ENCODE measurements around the gene ZSCAN29.

ZSCAN29 gene

GRCh38 chr15:43329960-43330779 lies 40.7 kb downstream of the ZSCAN29 start, which contains the start of gene LCMT2:
LCMT2 (minus strand) TSS chr15:43330573; CDS start chr15:43330489, 84 bp downstream.
- peak within 1 kb of the TSS; percentile 99 for H3K27ac Mint-ChIP-seq
- peaks cover 50% of the 10 kb centered on the region for H3K36me3 Mint-ChIP-seq (ENCODE audit: low read depth)
- peaks cover 17% of the 10 kb centered on the region for H3K27me3 Mint-ChIP-seq (ENCODE audit: low read depth, poor library complexity)
- peak within 1 kb of the TSS; percentile 88 for H3K4me3 Mint-ChIP-seq
- H3K9me3 Mint-ChIP-seq: peaks cover 4% of the 10 kb centered on the region
- peak; percentile 85 for DNase-seq
- peaks cover 42% of the 10 kb centered on the region for H3K4me1 Mint-ChIP-seq
- TF ChIP-seq CTCF (IDR thresholded peaks at IDR 0.05): no peak

GRCh38 chr15:43329217-43329959 lies 41.5 kb downstream of the ZSCAN29 start:
- Mint-ChIP-seq H3K4me1 (peaks cover 42% of the 10 kb centered on the region), H3K36me3 (ENCODE audit: low read depth) (peaks cover 46% of the 10 kb centered on the region), H3K4me3 (peak overlapping the region; percentile 88), H3K27me3 (ENCODE audit: low read depth, poor library complexity) (peaks cover 23% of the 10 kb centered on the region), H3K27ac (peak overlapping the region; percentile 99), H3K9me3 (peaks cover 4% of the 10 kb centered on the region)
- no peak for TF ChIP-seq CTCF (IDR thresholded peaks at IDR 0.05)
- peak; percentile 38 for DNase-seq

- DNase-seq: no peak
- Mint-ChIP-seq H3K36me3 (ENCODE audit: low read depth) (peaks cover 22% of the 10 kb centered on the region), H3K4me3 (no peak overlapping the region), H3K27me3 (ENCODE audit: low read depth, poor library complexity) (peaks cover 51% of the 10 kb centered on the region), H3K4me1 (peaks cover 21% of the 10 kb centered on the region), H3K27ac (no peak overlapping the region), H3K9me3 (peaks cover 4% of the 10 kb centered on the region)
- TF ChIP-seq CTCF (IDR thresholded peaks at IDR 0.05): no peak
These were observed 45.7 kb downstream of the ZSCAN29 start for GRCh38 chr15:43325039-43325684.

GRCh38 chr15:43318990-43319771 lies 51.7 kb downstream of the ZSCAN29 start:
- Mint-ChIP-seq H3K9me3 (no peaks in the 10 kb centered on the region), H3K4me3 (no peak overlapping the region), H3K36me3 (ENCODE audit: low read depth) (no peaks in the 10 kb centered on the region)

More at GRCh38 chr15:43318990-43319771, 51.7 kb downstream of the ZSCAN29 start:
- H3K27ac Mint-ChIP-seq: no peak overlapping the region
- DNase-seq: no peak
- TF ChIP-seq CTCF (IDR thresholded peaks at IDR 0.05): no peak
- peaks cover 59% of the 10 kb centered on the region for H3K27me3 Mint-ChIP-seq (ENCODE audit: low read depth, poor library complexity)
- no peaks in the 10 kb centered on the region for H3K4me1 Mint-ChIP-seq
